Airway epithelial cell (primary cell): Measurements from ENCODE around the gene LRRIQ3. TPM values are rescaled to one million over a fixed set of nuclear protein-coding genes. Genes with fewer than 3 reads are reported as not detected.

Experiments used
- total RNA-seq: library from RNA; depleted of rRNA; stranded (reverse); fragments of >200 nt; gene quantifications from 2 replicates; pipeline ENCODE4 v1.2.3, GENCODE V29; 2015

Gene LRRIQ3
- total RNA-seq: 0.74 and 0.92 TPM in 2 replicates

GRCh38 chr1:74197657-74198552 lies at the start of gene LRRIQ3, which contains the start of gene FPGT:
Gene LRRIQ3 (minus strand): TSS chr1:74198176. CDS start chr1:74183684, 14,492 bp downstream.
Gene FPGT (plus strand): TSS chr1:74198242. CDS start chr1:74198279, 37 bp downstream.

DNA sequence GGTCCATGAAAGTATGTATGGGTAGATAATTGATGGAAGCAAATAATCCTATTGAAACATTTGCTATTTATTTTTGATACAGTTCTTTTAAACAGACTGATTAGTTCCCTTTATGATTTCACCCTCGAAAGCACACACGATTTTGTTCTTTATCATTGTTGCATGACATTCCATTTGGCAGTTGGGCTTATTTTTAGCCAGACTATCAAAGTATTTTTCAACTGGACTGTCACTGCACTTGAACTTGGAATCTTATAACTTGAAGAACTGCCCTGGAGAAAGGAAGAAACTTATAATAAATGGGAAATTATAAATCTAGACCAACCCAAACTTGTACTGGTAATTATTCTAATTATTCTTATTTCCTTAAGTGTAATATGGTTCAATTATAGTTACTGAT lies 37.2 kb upstream of the LRRIQ3 start, which contains the start of gene TNNI3K:
Gene TNNI3K, plus strand, starts transcription at position 235 of the 400 bp plus-strand sequence. Its CDS starts 65 bp downstream, at position 300.

Other genes starting within 250 kb of the LRRIQ3 start
- gene FPGT, start 66 bp upstream of the LRRIQ3 start, total RNA-seq: 9.7 and 13.6 TPM in 2 replicates
- 0.28 TPM in 1 of 2 replicates, not detected in the other for gene TNNI3K, start 37.2 kb upstream of the LRRIQ3 start, total RNA-seq